ENCODE results near the gene RAP1B.
"Not testable (repeated sequence)": the region's sequence is repeated elsewhere in the genome, so short reads cannot be mapped to it uniquely, and the experiment has no call there.

Gene RAP1B

GRCh38 chr12:68633614-68634558 lies 23.2 kb downstream of the RAP1B start:
- DNase-seq = no peak

- DNase-seq = no peak
Measured at GRCh38 chr12:68636268-68636667, 25.6 kb downstream of the RAP1B start.

GRCh38 chr12:68637439-68637838 lies 26.7 kb downstream of the RAP1B start:
- DNase-seq = not testable (repeated sequence)

DNA sequence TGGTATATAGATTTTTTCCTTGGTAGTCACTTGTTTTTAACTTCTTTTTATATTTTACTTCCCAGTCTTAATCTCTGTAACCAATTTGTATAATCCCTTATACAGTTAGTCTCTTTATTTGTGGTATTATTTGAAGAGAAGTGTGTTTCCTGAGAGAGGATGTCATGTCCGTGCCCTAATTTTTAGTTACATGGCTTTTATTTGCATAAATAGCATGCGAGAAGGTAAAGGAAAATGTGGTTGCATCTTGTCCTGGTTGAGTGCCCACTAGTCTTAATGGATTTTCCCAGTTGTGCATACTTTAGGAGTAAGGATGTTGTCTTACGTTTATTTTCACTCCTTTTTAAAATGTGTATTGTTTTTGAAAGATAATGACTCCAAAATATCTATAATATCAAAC lies 27.5 kb downstream of the RAP1B start:
- DNase-seq = no peak

DNA sequence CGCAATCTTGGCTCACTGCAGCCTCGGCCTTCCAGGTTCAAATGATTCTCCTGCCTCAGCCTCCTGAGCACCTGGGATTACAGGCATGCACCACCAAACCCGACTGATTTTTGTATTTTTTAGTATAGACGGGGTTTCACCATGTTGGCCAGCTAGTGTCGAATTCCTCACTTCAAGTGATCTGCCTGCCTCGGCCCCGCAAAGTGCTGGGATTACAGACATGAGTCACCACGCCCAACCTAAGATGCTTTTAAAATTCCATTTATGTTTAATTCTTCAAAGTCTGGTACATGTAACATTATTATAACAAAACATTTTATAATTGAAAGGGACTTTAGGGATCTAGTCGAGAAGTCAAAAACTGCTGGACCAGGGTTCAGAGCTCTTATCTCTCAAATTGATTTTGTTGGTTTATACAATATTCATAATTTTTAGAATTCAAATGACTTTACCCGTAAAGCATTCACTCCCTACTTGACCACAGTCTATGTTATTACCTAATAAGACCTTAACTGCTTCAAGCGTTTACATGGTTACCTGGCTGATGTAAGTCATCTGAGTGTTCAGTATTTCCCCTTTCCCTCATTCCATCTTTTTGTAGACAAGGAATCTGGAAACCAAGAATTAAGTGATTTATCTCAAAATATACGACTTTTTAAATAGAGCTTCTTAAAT lies 28.2 kb downstream of the RAP1B start:
- no peak for DNase-seq

DNA sequence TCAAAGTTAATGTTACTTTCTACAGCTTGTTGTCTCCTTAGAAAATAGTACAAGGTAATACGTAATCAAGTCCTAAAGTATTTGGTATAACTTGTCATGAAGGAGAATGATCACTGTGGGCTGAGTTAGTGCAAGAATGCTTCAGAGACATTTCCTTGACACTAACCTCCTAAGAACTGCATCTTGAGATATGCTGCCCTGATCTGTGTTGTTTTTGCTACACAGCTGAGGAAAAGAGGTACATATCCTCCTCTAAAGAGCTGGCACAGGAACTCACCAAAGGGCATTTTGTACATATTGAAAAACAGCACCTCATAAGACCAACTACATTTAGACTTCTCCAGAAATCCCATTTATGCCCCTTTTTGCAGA lies 28.7 kb downstream of the RAP1B start:
- no peak for DNase-seq

DNA sequence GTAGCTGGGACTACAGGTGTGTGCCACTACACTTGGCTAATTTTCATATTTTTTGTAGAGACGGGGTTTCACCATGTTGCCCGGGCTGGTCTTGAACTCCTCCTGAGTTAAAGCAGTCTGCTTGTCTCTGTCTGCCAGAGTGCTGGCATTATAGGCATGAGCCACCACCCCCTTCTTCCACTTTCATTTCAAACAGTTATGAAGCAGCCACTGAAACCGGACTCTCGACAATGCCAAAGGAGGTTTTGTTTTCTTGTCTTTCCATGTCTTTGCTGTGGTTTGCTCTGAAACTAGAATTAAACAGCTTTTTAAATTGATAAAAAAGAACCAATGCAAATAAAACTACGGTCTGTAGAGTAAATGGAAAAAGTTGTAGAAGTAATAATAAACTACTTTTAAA lies 30.4 kb downstream of the RAP1B start:
- no peak for DNase-seq

DNA sequence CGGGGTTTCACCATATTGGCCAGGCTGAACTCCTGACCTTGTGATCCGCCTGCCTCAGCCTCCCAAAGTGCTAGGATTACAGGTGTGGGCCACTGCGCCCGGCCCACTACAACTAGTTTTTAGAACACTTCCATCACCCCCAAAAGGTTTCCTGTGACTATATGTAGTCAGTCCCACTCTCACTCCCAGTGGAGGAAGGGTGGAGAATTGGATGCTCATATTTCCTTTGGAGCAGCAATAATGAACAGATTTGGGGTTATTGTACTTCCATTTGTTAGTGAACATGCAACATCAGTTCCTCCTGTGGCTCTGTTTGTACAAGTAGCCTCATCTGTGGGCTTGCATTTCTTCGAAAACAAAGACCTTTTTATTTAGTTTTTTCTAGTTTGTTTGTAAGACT lies 35.8 kb downstream of the RAP1B start:
- DNase-seq = no peak

DNA sequence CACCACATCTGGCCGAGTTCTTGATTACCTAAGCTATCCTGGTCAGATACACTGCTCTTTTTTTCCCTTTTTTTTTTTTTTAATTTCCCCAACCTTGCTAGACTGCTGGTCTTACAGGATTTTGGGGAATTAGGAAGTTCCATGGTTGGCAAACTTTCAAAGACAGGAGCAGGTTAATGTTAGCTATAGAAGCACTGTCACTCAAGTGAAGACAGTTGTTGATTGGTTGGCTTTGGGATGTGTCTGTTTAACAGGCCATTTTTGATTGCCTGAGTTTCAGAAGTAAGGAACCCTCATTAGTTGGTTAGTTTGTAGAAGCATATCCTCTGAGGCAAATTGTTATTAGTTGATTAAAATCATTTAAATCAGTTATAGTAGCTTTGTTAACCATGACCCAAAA lies 36.8 kb downstream of the RAP1B start:
- no peak for DNase-seq

DNA sequence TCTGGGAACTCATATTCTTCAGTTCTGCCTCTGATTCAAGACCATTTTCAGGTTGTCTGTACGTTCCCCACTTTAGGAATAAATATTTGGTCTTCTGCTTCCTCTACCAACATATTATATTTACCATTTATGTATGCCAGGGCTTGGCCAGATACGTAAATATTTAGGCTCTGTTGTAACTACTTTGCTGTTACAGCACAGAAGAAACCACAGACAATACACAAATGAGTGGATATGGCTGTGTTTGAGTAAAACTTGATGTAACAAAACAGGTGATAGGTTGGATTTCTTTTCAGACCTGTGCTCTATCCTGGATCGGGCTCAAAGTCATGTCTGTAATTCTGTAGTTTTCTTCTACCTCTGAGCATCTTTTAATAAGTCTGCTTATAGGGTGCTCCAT lies 37.5 kb downstream of the RAP1B start:
- no peak for DNase-seq

- DNase-seq = no peak
Measured at GRCh38 chr12:68665016-68665569, 54.4 kb downstream of the RAP1B start.

GRCh38 chr12:68667291-68667690 lies 56.6 kb downstream of the RAP1B start:
- no peak for DNase-seq

- no peak for DNase-seq
Measured at GRCh38 chr12:68667896-68668295, 57.2 kb downstream of the RAP1B start.

DNA sequence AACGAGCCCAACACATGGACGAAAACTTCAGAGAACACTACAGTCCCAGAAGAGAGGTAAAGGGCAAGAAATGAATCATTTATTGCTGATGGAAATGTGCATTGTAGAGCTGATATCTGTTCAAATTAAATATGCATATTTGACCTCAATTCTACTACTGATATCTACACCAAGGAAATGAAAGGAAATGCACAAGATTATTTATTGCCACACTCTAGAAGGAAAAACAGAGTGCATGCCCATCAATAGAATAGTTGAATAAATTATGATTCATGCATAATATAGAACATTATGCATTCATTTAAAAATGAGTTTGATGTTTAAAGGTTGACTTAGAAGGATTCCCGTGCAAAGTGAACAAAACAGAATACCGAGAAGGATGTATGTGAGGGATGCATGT lies 60.5 kb downstream of the RAP1B start:
- DNase-seq = no peak

GRCh38 chr12:68673788-68674187 lies 63.1 kb downstream of the RAP1B start:
- DNase-seq = no peak

GRCh38 chr12:68674376-68674775 lies 63.7 kb downstream of the RAP1B start:
- no peak for DNase-seq

- no peak for DNase-seq
Measured at GRCh38 chr12:68675101-68675842, 64.6 kb downstream of the RAP1B start.

- DNase-seq = not testable (repeated sequence)
Measured at GRCh38 chr12:68676854-68677253, 66.2 kb downstream of the RAP1B start.

GRCh38 chr12:68686262-68686594 lies 75.5 kb downstream of the RAP1B start:
- no peak for DNase-seq

DNA sequence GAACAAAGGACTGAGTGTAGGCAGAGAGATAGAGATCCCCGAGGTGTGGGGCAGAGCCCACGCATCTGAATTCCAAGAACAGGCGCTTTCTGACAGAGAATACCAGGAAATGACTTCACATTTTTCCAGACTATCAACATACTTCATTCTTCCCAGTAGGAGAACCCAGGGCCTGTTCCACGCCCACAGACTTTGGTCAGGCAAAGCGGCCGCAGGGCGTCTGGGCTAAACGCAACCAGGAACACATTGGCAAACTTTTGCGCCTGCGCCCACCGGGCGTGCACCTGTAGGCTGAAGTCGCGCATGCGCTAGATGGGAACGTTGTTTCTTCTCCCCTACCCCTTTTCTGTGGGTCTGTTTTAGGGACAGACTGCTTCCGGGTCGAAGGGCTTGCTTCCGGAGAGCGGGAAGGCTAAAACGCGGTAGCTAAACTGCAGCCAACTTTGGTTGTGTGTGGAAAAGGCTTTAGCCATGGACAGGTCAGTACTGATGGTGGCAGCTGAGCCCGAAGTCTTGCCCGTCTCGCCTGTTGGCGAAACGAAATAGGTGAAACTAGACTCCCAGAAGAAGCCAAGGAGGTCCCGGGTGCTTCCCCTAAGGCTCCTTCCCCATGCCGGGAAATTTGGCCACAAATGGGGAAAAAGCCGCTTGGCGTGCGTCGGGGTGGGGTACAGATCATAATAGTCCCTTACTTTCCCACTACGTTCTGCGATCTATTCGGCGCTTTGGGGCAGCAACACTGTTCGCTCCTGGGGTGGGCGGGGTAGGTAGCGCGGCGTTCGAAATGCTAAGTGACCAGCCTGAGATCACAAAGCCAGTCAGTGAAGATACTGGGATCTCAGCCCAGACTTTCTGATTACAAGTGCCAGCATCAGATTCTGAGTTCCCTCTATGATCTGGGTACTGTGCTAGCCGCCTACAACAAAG lies 76.2 kb downstream of the RAP1B start, which contains the start of gene NUP107:
Gene NUP107 (plus strand): TSS at position 384 of the 927 bp plus-strand sequence. CDS start 88 bp downstream, at position 472.
- DNase-seq = peak; percentile 60 to 98 (median 92)

GRCh38 chr12:68695454-68695853 lies 84.8 kb downstream of the RAP1B start:
- DNase-seq = no peak
